Right cardiac atrium (tissue), 5 donors: ENCODE results near the gene VKORC1. TPM values are rescaled to one million over a fixed set of nuclear protein-coding genes. Genes with fewer than 3 reads are reported as not detected.

Source experiments
- ATAC-seq, 2 donors: fragments of 200-7000 bp; cut with Tn5 transposase; one replicate each; pipeline versions ENCODE4 v1.8.0 to v1.9.1; 2020; ENCODE audit warnings: moderate library complexity in 2 of 2, mild to moderate bottlenecking in 1 of 2
- DNase-seq, 3 donors: peaks; one replicate each; pipeline ENCODE4 v3.0.0-alpha.2; 2020
- H3K27ac ChIP-seq: one replicate; pipeline ENCODE4 v1.5.1; 2013; ENCODE audit warnings: mild to moderate bottlenecking, low read length, control low read depth, moderate library complexity
- H3K27me3 ChIP-seq: one replicate; pipeline ENCODE4 v1.6.1; 2013; ENCODE audit not compliant: control insufficient read depth, insufficient read depth
- H3K4me1 ChIP-seq: one replicate; pipeline ENCODE4 v1.6.1; 2013; ENCODE audit warnings: low read length; ENCODE audit not compliant: control insufficient read depth, insufficient read depth
- H3K4me3 ChIP-seq: one replicate; pipeline ENCODE4 v1.5.1; 2013; ENCODE audit warnings: low read length, control low read depth
- H3K9me3 ChIP-seq: one replicate; pipeline ENCODE4 v1.6.1; 2013; ENCODE audit warnings: low read length; ENCODE audit not compliant: control insufficient read depth
- WGBS: extraction: QIAGEN DNeasy Blood & Tissue Kit; methylation state at CpG from one replicate; pipeline ENCODE4 v1.1.7; 2013; 5-methylcytosine and 5-hydroxymethylcytosine counted together
- intact Hi-C, 4 donors: fragments of 100-400 bp; cut with DNase I; formaldehyde crosslinking; loops; one replicate each; pipeline versions ENCODE4 v1.11.0 to v1.14.0; 2022 to 2023
- polyA plus RNA-seq: library from polyadenylated mRNA; stranded (reverse); fragments of 200-250 nt; gene quantifications from one replicate; pipeline ENCODE4 v1.2.3, GENCODE V29; 2013
- total RNA-seq, 4 donors: library from RNA; stranded (reverse); fragmentation: NEBNext Ultra II Directional; extraction: Animal tissue kit (Norgen Biotek cat#: 25700); gene quantifications; one replicate each; pipeline ENCODE4 v1.2.1, GENCODE V29; 2021
- donor health status: healthy with polysubstance abuse.
- donor health status: DM: no; HTN: yes; CAD: no.
- donor health status: DM: no; HTN: no; CAD: no.
- donor health status: DM: no; HTN: yes; CAD: no; lungs with severe emphysema.
- donor health status: DM: yes; HTN: yes; CAD: no.

The VKORC1 gene
- total and polyA plus RNA-seq, 5 donors, result 40.8 to 68.0 (median 50.7) TPM

- ATAC-seq, result no peak
- no peaks in the 10 kb centered on the region for H3K9me3 ChIP-seq
- no peak for DNase-seq
- H3K4me3 ChIP-seq, result no peak overlapping the region
- WGBS, result 75% methylated on average over 2 of the region's 2 CpGs
- H3K27me3 ChIP-seq, result no peaks in the 10 kb centered on the region
- H3K4me1 ChIP-seq, result peaks cover 7% of the 10 kb centered on the region
- H3K27ac ChIP-seq, result peak overlapping the region; percentile 76
- intact Hi-C loops, result no loop called here
These were observed 18.1 kb upstream of the VKORC1 start for GRCh38 chr16:31112711-31113110.

GRCh38 chr16:31111881-31112466 lies 17.4 kb upstream of the VKORC1 start:
- H3K9me3 ChIP-seq, result no peaks in the 10 kb centered on the region
- ATAC-seq, result no peak
- H3K27me3 ChIP-seq, result no peaks in the 10 kb centered on the region
- peaks cover 7% of the 10 kb centered on the region for H3K4me1 ChIP-seq
- no peak overlapping the region for H3K4me3 ChIP-seq
- peak in 2 of 3 donors; percentile 49 to 60 for DNase-seq
- intact Hi-C loops, result no loop called here
- 92% methylated on average over 23 of the region's 23 CpGs for WGBS
- no peak overlapping the region for H3K27ac ChIP-seq

- WGBS, result 88% methylated on average over 26 of the region's 26 CpGs
- H3K4me3 ChIP-seq, result no peak overlapping the region
- no peaks in the 10 kb centered on the region for H3K27me3 ChIP-seq
- intact Hi-C loops, result no loop called here
- no peak overlapping the region for H3K27ac ChIP-seq
- H3K9me3 ChIP-seq, result no peaks in the 10 kb centered on the region
- DNase-seq (peak in 2 of 3 donors; percentile 50 to 60), ATAC-seq (no peak)
- H3K4me1 ChIP-seq, result peaks cover 7% of the 10 kb centered on the region
These were observed 15.8 kb upstream of the VKORC1 start for GRCh38 chr16:31110106-31111034.

- intact Hi-C loops, result no loop called here
- WGBS, result 92% methylated on average over 12 of the region's 12 CpGs
These were observed 15.0 kb upstream of the VKORC1 start for GRCh38 chr16:31109622-31110021.

GRCh38 chr16:31108794-31109558 lies 14.4 kb upstream of the VKORC1 start:
- H3K4me3 ChIP-seq, result peak overlapping the region; percentile 74
- peak in 1 of 3 donors; percentile 54 for DNase-seq
- H3K27me3 ChIP-seq, result no peaks in the 10 kb centered on the region
- intact Hi-C loops, result no loop called here
- 37% methylated on average over 57 of the region's 57 CpGs for WGBS
- H3K27ac ChIP-seq, result peak overlapping the region; percentile 85
- no peaks in the 10 kb centered on the region for H3K9me3 ChIP-seq
- H3K4me1 ChIP-seq, result peaks cover 7% of the 10 kb centered on the region
- peak in 1 of 2 donors; percentile 5 for ATAC-seq

More at GRCh38 chr16:31109622-31110021, 15.0 kb upstream of the VKORC1 start:
- peak in 1 of 3 donors; percentile 55 for DNase-seq
- no peaks in the 10 kb centered on the region for H3K27me3 ChIP-seq
- no peaks in the 10 kb centered on the region for H3K9me3 ChIP-seq
- ATAC-seq, result no peak
- H3K4me1 ChIP-seq, result peaks cover 7% of the 10 kb centered on the region
- H3K27ac ChIP-seq, result no peak overlapping the region
- no peak overlapping the region for H3K4me3 ChIP-seq

GRCh38 chr16:31108035-31108793 lies 13.6 kb upstream of the VKORC1 start, which contains the start of gene BCKDK:
BCKDK (plus strand) TSS chr16:31108386; CDS start chr16:31109224, 838 bp downstream.
- peak within 1 kb of the TSS; percentile 74 for H3K4me3 ChIP-seq
- peak; percentile 85 to 93 (median 93) for DNase-seq
- intact Hi-C loops, result no loop called here
- peak within 1 kb of the TSS; percentile 85 for H3K27ac ChIP-seq
- H3K4me1 ChIP-seq, result peaks cover 6% of the 10 kb centered on the region
- H3K27me3 ChIP-seq, result no peaks in the 10 kb centered on the region
- WGBS, result 4% methylated on average over 68 of the region's 68 CpGs
- peak; percentile 88 to 89 for ATAC-seq
- H3K9me3 ChIP-seq, result no peaks in the 10 kb centered on the region

- no peaks in the 10 kb centered on the region for H3K27me3 ChIP-seq
- WGBS, result 94% methylated on average over 6 of the region's 6 CpGs
- DNase-seq (peak in 2 of 3 donors; percentile 12 to 22), ATAC-seq (no peak)
- no peak overlapping the region for H3K27ac ChIP-seq
- intact Hi-C loops, result no loop called here
- no peak overlapping the region for H3K4me3 ChIP-seq
- H3K4me1 ChIP-seq, result peaks cover 2% of the 10 kb centered on the region
- no peaks in the 10 kb centered on the region for H3K9me3 ChIP-seq
These were observed 12.9 kb upstream of the VKORC1 start for GRCh38 chr16:31107465-31107867.

GRCh38 chr16:31106509-31107464 lies 12.2 kb upstream of the VKORC1 start:
- Histone ChIP-seq H3K27ac (no peak overlapping the region), H3K9me3 (no peaks in the 10 kb centered on the region), H3K4me3 (no peak overlapping the region), H3K4me1 (peaks cover 2% of the 10 kb centered on the region), H3K27me3 (no peaks in the 10 kb centered on the region)
- DNase-seq, result peak in 1 of 3 donors; percentile 40
- ATAC-seq, result no peak
- intact Hi-C loops, result no loop called here
- 93% methylated on average over 28 of the region's 28 CpGs for WGBS

GRCh38 chr16:31105677-31106213 lies 11.1 kb upstream of the VKORC1 start:
- no peak overlapping the region for H3K4me3 ChIP-seq
- peak overlapping the region; percentile 71 for H3K27ac ChIP-seq
- intact Hi-C loops, result no loop called here
- peak; percentile 88 to 96 (median 96) for DNase-seq
- 15% methylated on average over 33 of the region's 33 CpGs for WGBS
- no peaks in the 10 kb centered on the region for H3K27me3 ChIP-seq
- peak; percentile 82 to 83 for ATAC-seq
- H3K4me1 ChIP-seq, result peaks cover 2% of the 10 kb centered on the region
- H3K9me3 ChIP-seq, result no peaks in the 10 kb centered on the region
